Common myeloid progenitor, CD34-positive (primary cell): ENCODE results near the gene MMS22L.

Experiments used
- CTCF ChIA-PET: fragments of 350-600 bp; sonication (Branson Sonifier 250); formaldehyde crosslinking; loops from one replicate; lab custom pipeline; 2021; ENCODE audit warnings: antibody characterized with exemption; lab: Charles Lee
- POLR2A ChIA-PET: fragments of 350-600 bp; sonication (Branson Sonifier 250); formaldehyde crosslinking; loops from one replicate; lab custom pipeline; 2021; ENCODE audit warnings: antibody characterized with exemption; lab: Charles Lee
- DNase-seq, 3 donors: peaks; one replicate each; pipeline versions ENCODE4 v3.0.0 to v3.0.0-alpha.2; 2013
- H3K27ac ChIP-seq, 2 experiments: 1 replicate in 1 of 2; 2 replicates in 1 of 2; pipeline ENCODE4 v1.7.0; 2013; ENCODE audit warnings: inconsistent platforms in 2 of 2, low read length in 2 of 2, mild to moderate bottlenecking in 2 of 2, low read depth in 1 of 2, moderate library complexity in 1 of 2; ENCODE audit not compliant: severe bottlenecking in 2 of 2, insufficient read depth in 1 of 2, poor library complexity in 1 of 2
- H3K27me3 ChIP-seq, 5 experiments: replicated peaks in 2 of 5; 1 replicate in 3 of 5; 2 replicates in 2 of 5; pipeline versions ENCODE4 v1.6.1 to v1.7.0; 2013; ENCODE audit warnings: low read length in 4 of 5, mild to moderate bottlenecking in 2 of 5, moderate library complexity in 2 of 5, inconsistent platforms in 1 of 5; ENCODE audit not compliant: insufficient read depth in 5 of 5, control insufficient read depth in 4 of 5
- H3K36me3 ChIP-seq, 4 experiments: 1 replicate in 2 of 4; 2 replicates in 2 of 4; pipeline versions ENCODE4 v1.6.1 to v1.7.0; 2013; ENCODE audit warnings: low read length in 3 of 4, control low read depth in 1 of 4, mild to moderate bottlenecking in 1 of 4; ENCODE audit not compliant: control insufficient read depth in 4 of 4, insufficient read depth in 4 of 4
- H3K4me1 ChIP-seq, 4 experiments: 1 replicate in 3 of 4; 2 replicates in 1 of 4; pipeline versions ENCODE4 v1.6.1 to v1.7.1; 2013; ENCODE audit warnings: low read length in 3 of 4, mild to moderate bottlenecking in 3 of 4, control low read depth in 1 of 4, inconsistent platforms in 1 of 4, moderate library complexity in 1 of 4; ENCODE audit not compliant: control insufficient read depth in 4 of 4, insufficient read depth in 4 of 4; ENCODE audit errors: control extremely low read depth in 1 of 4
- H3K4me3 ChIP-seq, 7 experiments: 1 replicate in 4 of 7; 2 replicates in 3 of 7; pipeline versions ENCODE4 v1.5.1 to v1.7.0; 2013; ENCODE audit warnings: mild to moderate bottlenecking in 7 of 7, low read length in 6 of 7, moderate library complexity in 6 of 7, inconsistent platforms in 2 of 7, low read depth in 2 of 7, control low read depth in 1 of 7; ENCODE audit not compliant: insufficient read depth in 4 of 7, control insufficient read depth in 1 of 7; ENCODE audit errors: extremely low read depth in 1 of 7
- H3K9me3 ChIP-seq, 5 experiments: 1 replicate in 4 of 5; 2 replicates in 1 of 5; pipeline versions ENCODE4 v1.6.1 to v1.7.1; 2013; ENCODE audit warnings: low read length in 4 of 5, mild to moderate bottlenecking in 2 of 5, inconsistent platforms in 1 of 5, low read depth in 1 of 5, moderate library complexity in 1 of 5; ENCODE audit not compliant: control insufficient read depth in 4 of 5, insufficient read depth in 2 of 5; ENCODE audit errors: control extremely low read depth in 1 of 5
- WGBS: methylation state at CpG from one replicate; pipeline ENCODE4 v1.1.5; 2013; ENCODE audit not compliant: insufficient coverage; 5-methylcytosine and 5-hydroxymethylcytosine counted together

Gene MMS22L

DNA sequence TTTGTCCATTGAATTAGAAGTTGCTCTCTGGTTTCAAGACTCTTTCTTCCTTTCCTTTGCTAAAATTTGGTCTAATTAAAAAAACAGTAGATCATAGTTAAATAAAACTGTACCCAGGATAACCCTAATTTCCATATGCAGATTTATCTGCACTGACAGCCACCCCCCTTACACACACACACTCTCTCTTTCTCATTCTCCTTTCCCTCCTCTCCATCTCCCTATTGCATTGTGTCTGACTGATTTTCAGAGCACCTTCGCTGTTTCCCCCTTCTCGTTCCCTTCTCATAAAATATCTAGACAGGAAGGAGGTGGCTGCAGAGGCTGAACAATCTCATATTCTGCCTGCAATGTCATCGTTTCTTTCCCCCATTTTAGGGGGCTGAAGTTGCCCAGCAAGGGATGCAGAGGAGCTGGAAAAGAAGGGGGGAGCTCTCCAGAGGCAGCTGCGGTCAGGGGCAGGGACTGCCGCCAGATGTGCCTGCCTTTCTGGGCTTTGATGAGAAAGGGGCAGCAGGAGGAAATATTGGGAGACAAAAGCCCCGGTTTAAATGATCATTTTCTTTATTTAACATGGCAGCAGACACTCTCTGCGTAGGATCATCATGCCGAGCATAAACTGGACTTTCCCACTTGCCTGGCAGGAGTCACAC lies 22.5 kb upstream of the MMS22L start:
- ChIA-PET POLR2A (no interaction called here), CTCF (no interaction called here)
- H3K4me1 ChIP-seq: no peaks in the 10 kb centered on the region
- DNase-seq: no peak
- H3K27ac ChIP-seq: no peak overlapping the region
- no peak overlapping the region for H3K4me3 ChIP-seq
- no peaks in the 10 kb centered on the region for H3K36me3 ChIP-seq
- peaks cover 0 to 5% (median 0%) of the 10 kb centered on the region in 5 experiments for H3K27me3 ChIP-seq
- H3K9me3 ChIP-seq: peaks cover 0 to 1% (median 0%) of the 10 kb centered on the region in 5 experiments
- WGBS: 49% methylated on average over 7 of the region's 8 CpGs

DNA sequence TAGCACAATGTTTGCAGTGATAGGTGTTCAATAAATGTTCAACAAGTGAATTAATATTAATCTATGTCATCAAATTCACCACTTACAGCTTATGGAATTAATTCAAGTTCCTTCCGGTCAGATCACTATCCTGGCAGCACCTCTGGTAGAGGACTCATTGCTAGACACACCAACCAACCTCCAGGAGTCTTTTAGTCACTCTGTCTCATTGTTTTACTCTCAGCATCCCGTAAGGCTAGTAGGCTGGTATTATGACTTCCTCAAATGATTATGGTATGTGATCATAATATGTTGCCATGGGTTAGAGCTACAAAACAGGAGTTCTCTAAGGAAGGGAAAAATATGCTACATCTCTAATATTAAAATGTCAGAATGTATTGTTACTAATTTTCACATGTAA lies 21.7 kb upstream of the MMS22L start:
- no CpG with 5 or more reads among the region's 2 CpGs for WGBS
- no peak for DNase-seq

DNA sequence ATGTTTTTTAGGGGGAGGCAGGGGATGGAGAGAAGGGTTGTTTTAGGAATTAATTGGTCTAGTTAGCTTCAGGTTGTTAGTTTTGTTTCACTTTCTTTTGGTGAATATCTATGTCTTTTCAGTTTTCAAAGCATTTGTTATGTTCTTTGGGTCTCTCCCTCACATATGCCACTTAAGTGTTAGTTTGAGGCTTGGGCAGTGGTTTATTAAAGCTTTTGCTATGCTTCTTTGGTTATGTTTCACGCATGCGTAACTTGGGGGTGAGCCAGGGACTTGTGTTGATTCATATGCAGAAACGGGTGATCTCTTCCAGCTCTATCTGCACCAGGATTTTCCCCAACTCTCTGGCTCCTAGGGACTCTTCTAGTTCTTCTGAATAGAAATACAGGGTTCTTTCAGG lies 11.4 kb upstream of the MMS22L start:
- WGBS: 75% methylated on average over 1 of the region's 3 CpGs
- no peak for DNase-seq

More for the DNA sequence above, 21.7 kb upstream of the MMS22L start:
- Histone ChIP-seq H3K27me3 (peaks cover 0 to 5% (median 0%) of the 10 kb centered on the region in 5 experiments), H3K27ac (no peak overlapping the region), H3K4me1 (no peaks in the 10 kb centered on the region), H3K4me3 (no peak overlapping the region), H3K9me3 (peaks cover 0 to 1% (median 0%) of the 10 kb centered on the region in 5 experiments), H3K36me3 (no peaks in the 10 kb centered on the region)
- ChIA-PET CTCF (no interaction called here), POLR2A (no interaction called here)

DNA sequence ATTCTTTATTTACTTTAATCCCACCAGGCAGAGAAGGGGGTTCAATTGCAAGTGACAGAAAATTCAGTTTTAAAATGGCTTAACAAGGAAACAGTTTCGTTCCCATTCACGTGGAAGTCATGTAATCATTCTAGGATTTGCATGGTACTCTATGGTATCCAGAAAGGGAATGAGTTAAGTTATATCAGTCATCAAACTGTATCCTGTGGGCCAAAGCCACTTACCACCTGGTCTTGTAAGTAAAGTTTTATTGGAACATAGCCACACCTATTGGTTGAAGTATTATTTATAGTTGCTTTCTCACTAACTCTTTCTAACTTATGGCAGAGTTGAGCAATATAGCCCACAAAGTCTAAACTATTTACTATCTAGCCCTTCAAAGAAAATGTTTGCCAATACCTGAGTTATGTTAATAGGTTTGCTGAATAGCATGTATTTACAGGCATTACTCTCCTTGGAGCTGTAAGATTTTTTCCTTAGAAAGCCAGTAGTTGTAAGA lies 10.2 kb upstream of the MMS22L start:
- H3K27ac ChIP-seq: no peak overlapping the region
- CTCF ChIA-PET: no interaction called here

More for the DNA sequence above, 11.4 kb upstream of the MMS22L start:
- H3K4me3 ChIP-seq: no peak overlapping the region
- ChIA-PET POLR2A (no interaction called here), CTCF (no interaction called here)
- peaks cover 0 to 11% (median 4%) of the 10 kb centered on the region in 5 experiments for H3K9me3 ChIP-seq
- peaks cover 0 to 2% (median 0%) of the 10 kb centered on the region in 5 experiments for H3K27me3 ChIP-seq
- H3K4me1 ChIP-seq: no peaks in the 10 kb centered on the region
- H3K27ac ChIP-seq: no peak overlapping the region
- no peaks in the 10 kb centered on the region for H3K36me3 ChIP-seq

DNA sequence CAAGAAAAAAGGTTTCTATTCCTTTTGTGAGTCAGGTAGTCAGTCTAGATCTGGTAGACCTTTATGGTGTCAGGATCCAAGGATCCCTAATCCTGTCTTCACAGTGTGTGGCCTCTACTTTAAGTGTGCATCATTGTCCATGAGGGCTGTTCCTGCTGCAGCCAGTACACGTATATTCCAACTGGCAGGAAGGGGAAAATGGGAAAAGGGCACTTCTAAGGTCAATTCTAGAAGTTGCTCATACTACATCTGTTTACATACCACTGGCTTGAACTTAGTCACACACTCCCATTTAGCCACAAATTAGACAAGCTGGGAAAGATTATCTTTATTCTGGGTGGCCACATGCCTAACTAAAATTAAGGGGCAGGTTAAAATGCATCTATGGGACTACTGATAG lies 9.7 kb upstream of the MMS22L start:
- H3K4me3 ChIP-seq: no peak overlapping the region
- no peak for DNase-seq
- H3K36me3 ChIP-seq: no peaks in the 10 kb centered on the region
- ChIA-PET CTCF (no interaction called here), POLR2A (no interaction called here)
- H3K27me3 ChIP-seq: peaks cover 0 to 2% (median 0%) of the 10 kb centered on the region in 5 experiments
- H3K27ac ChIP-seq: no peak overlapping the region
- no peaks in the 10 kb centered on the region for H3K4me1 ChIP-seq
- H3K9me3 ChIP-seq: peaks cover 0 to 15% (median 10%) of the 10 kb centered on the region in 5 experiments
- no CpG with 5 or more reads among the region's 1 CpG for WGBS

More for the DNA sequence above, 10.2 kb upstream of the MMS22L start:
- Histone ChIP-seq H3K36me3 (no peaks in the 10 kb centered on the region), H3K4me3 (no peak overlapping the region), H3K4me1 (no peaks in the 10 kb centered on the region), H3K27me3 (peaks cover 0 to 2% (median 0%) of the 10 kb centered on the region in 5 experiments), H3K9me3 (peaks cover 0 to 15% (median 10%) of the 10 kb centered on the region in 5 experiments)
- 92% methylated on average over 2 of the region's 2 CpGs for WGBS
- DNase-seq: no peak
- POLR2A ChIA-PET: no interaction called here

DNA sequence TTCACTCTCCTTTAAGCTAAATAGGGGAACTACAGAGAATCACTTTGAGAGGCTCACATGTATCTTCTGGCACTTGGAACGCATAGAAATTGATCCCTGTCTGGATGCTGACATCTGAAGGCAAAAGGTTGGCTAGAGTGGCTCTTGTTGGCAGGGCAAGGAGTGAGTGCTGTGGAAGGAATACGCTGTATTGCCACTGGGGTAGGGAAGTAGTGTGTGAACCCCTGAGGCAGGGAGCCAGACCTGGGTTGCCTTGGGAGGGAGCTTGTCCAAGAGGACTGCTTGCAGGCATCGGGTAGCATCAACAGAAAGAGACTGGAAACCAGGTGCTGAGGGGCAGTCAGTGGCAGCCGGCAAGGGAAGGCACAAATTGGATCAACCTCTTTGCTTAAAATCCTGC lies 8.9 kb upstream of the MMS22L start:
- CTCF ChIA-PET: no interaction called here

DNA sequence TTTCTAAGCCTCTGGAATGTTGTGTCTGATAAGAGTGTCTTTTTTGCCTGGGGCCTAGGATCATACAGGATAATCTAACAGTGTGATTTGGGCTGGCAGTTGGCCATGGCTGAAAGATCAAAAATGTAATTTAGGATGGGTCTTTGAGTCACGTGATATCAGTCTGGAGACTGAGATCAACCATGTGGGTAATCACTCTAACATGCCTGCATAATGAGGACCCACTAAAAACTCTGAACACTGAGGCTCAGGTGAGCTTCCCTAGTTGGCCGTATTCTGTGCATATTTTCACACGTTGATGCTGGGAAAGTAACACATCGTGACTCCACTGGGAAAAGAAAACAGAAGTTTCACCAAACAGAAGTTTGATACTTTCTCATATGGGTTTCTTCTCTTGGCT lies 6.3 kb upstream of the MMS22L start:
- no peak for DNase-seq
- Histone ChIP-seq H3K4me1 (no peaks in the 10 kb centered on the region), H3K9me3 (peaks cover 0 to 15% (median 10%) of the 10 kb centered on the region in 5 experiments), H3K4me3 (no peak overlapping the region), H3K36me3 (no peaks in the 10 kb centered on the region), H3K27ac (no peak overlapping the region), H3K27me3 (peaks cover 0 to 2% (median 0%) of the 10 kb centered on the region in 5 experiments)
- ChIA-PET POLR2A (no interaction called here), CTCF (no interaction called here)
- 97% methylated on average over 4 of the region's 4 CpGs for WGBS

More for the DNA sequence above, 8.9 kb upstream of the MMS22L start:
- WGBS: 95% methylated on average over 4 of the region's 4 CpGs
- peaks cover 0 to 2% (median 0%) of the 10 kb centered on the region in 5 experiments for H3K27me3 ChIP-seq
- H3K36me3 ChIP-seq: no peaks in the 10 kb centered on the region
- no peak overlapping the region for H3K4me3 ChIP-seq
- POLR2A ChIA-PET: no interaction called here
- no peak for DNase-seq
- H3K9me3 ChIP-seq: peaks cover 0 to 15% (median 10%) of the 10 kb centered on the region in 5 experiments
- no peak overlapping the region for H3K27ac ChIP-seq
- H3K4me1 ChIP-seq: no peaks in the 10 kb centered on the region
